HEK293T (cell line): ENCODE results near the gene BCAP31.

Source experiments
- ARNT ChIP-seq: fragments of 450-650 bp; IDR thresholded peaks from 2 replicates; pipeline ENCODE4 v1.6.1; 2017; ENCODE audit warnings: mild to moderate bottlenecking
- FOXA1 ChIP-seq: fragments of 450-650 bp; IDR thresholded peaks from 2 replicates; pipeline ENCODE4 v1.6.1; 2016; ENCODE audit warnings: mild to moderate bottlenecking
- FOXK2 ChIP-seq: fragments of 450-650 bp; IDR thresholded peaks from 2 replicates; pipeline ENCODE4 v1.6.1; 2016; ENCODE audit warnings: mild to moderate bottlenecking
- HDGF ChIP-seq: fragments of 450-650 bp; IDR thresholded peaks from 2 replicates; pipeline ENCODE4 v1.6.1; 2017; ENCODE audit warnings: antibody characterized with exemption, borderline replicate concordance
- NFRKB ChIP-seq: fragments of 450-650 bp; IDR thresholded peaks from 2 replicates; pipeline ENCODE4 v1.6.1; 2016; ENCODE audit warnings: mild to moderate bottlenecking, moderate library complexity
- PKNOX1 ChIP-seq: fragments of 450-650 bp; IDR thresholded peaks from 2 replicates; pipeline ENCODE4 v1.6.1; 2016
- SP1 ChIP-seq: fragments of 450-650 bp; IDR thresholded peaks from 2 replicates; pipeline ENCODE4 v1.6.1; 2017
- SUZ12 ChIP-seq: fragments of 450-650 bp; IDR thresholded peaks from 2 replicates; pipeline ENCODE4 v1.6.1; 2016; ENCODE audit warnings: mild to moderate bottlenecking

DNA sequence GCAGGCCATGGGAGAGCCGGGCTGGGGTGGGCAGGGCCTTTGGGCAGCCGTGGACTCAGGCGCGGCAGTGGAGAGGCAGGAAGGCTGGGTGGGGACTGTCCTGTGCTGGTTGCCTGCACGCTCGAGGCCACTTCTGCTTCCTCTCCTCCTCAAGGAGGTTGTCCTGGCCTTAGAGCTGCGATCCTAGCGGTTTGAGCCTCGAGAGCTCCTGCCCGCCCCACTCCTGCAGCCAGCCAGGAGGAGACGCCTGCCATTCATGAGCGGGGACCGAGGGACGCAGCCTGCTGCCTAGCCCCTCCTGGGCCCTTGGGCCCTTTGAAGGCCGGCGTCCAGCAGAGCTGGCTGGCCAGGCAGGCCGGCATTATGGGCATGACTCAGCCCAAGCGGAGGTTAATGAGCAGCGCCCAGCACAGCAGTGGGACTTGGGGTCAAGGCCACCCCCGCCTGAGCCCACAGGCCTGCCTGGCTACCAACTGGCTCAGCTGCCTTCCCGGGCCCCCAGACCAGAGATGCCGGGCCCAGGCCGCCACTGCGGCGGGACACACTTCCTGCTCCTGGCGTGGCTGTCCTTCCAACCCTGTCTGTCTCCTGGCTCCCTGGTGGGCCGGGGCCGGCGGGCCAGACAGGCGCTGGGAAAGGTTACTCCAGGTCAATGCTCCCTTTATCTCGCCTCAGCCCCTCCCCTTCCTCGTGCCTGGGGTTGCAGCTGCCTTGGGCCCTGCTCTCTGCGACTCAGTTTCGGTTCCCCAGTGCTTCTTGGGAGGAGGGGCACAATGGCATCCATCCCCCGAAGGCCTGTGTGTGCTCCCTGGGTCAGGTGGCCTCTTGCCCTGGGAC is 2.3 kb upstream of the BCAP31 start:
- TF ChIP-seq FOXA1 (no peak), PKNOX1 (no peak), SUZ12 (no peak), FOXK2 (no peak), ARNT (no peak), HDGF (no peak), NFRKB (no peak), SP1 (no peak)
